SU-DHL-6 (cell line): ENCODE data around the gene BOD1.

Experiments
- H2AFZ ChIP-seq: fragments of 200-600 bp; sonication (generic); 2 replicates; pipeline ENCODE4 v1.6.1; 2014; ENCODE audit warnings: low read depth, mild to moderate bottlenecking, moderate library complexity, mixed read lengths, antibody characterized with exemption, low read length; ENCODE audit not compliant: severe bottlenecking
- H3F3A ChIP-seq: fragments of 200-600 bp; shearing (Covaris generic); 2 replicates; pipeline ENCODE4 v1.6.0; 2016; ENCODE audit warnings: antibody characterized with exemption, mild to moderate bottlenecking; ENCODE audit not compliant: insufficient read depth
- H3K27ac ChIP-seq: fragments of 200-600 bp; sonication (generic); 2 replicates; pipeline ENCODE4 v1.5.1; 2016; ENCODE audit warnings: low read depth, mild to moderate bottlenecking, low read length, moderate library complexity, mixed read lengths
- H3K27me3 ChIP-seq: fragments of 200-600 bp; sonication (generic), shearing (Covaris generic); 2 replicates; pipeline ENCODE4 v1.6.0; 2014; ENCODE audit warnings: mild to moderate bottlenecking, low read length
- H3K36me3 ChIP-seq: fragments of 200-600 bp; sonication (generic); 2 replicates; pipeline ENCODE4 v1.6.1; 2014; ENCODE audit warnings: mild to moderate bottlenecking, low read length, mixed read lengths
- H3K4me2 ChIP-seq: fragments of 300-600, 200-600 bp; shearing (Covaris generic), sonication (generic); 2 replicates; pipeline ENCODE4 v1.6.0; 2014; ENCODE audit warnings: low read length, low read depth, mild to moderate bottlenecking; ENCODE audit not compliant: poor library complexity, severe bottlenecking
- H3K4me3 ChIP-seq: fragments of 200-600 bp; sonication (generic); 2 replicates; pipeline ENCODE4 v1.5.1; 2014; ENCODE audit warnings: antibody characterized with exemption, low read length, mild to moderate bottlenecking, mixed read lengths; ENCODE audit not compliant: insufficient read depth, poor library complexity, severe bottlenecking
- H3K79me2 ChIP-seq: fragments of 200-600 bp; sonication (generic); 2 replicates; pipeline ENCODE4 v1.6.1; 2014; ENCODE audit warnings: mild to moderate bottlenecking, low read length, moderate library complexity; ENCODE audit not compliant: insufficient read depth
- H3K9ac ChIP-seq: fragments of 200-600 bp; sonication (generic); 2 replicates; pipeline ENCODE4 v1.7.0; 2014; ENCODE audit warnings: mild to moderate bottlenecking, low read length
- H3K9me2 ChIP-seq: fragments of 200-600 bp; sonication (generic); replicated peaks from 2 replicates; pipeline ENCODE4 v1.6.1; 2014; ENCODE audit warnings: low read length; ENCODE audit not compliant: insufficient read depth
- H3K9me3 ChIP-seq: fragments of 200-600 bp; sonication (generic); 2 replicates; pipeline ENCODE4 v1.6.1; 2014; ENCODE audit warnings: low read length, mixed read lengths; ENCODE audit not compliant: insufficient read depth
- H4K20me1 ChIP-seq: fragments of 200-600 bp; sonication (generic); 2 replicates; pipeline ENCODE4 v1.6.1; 2014; ENCODE audit warnings: low read depth, mild to moderate bottlenecking, antibody characterized with exemption, low read length, moderate library complexity, mixed read lengths
- EZH2phosphoT487 ChIP-seq: fragments of 200-600 bp; sonication (generic), shearing (Covaris generic); conservative IDR thresholded peaks from 2 replicates; pipeline ENCODE4 v1.6.1; 2018; ENCODE audit warnings: mild to moderate bottlenecking, antibody characterized with exemption, low read length, moderate library complexity, mixed read lengths
- TF ChIP-seq, protein P1 (sequence below): fragments of 200-600 bp; sonication (generic); IDR thresholded peaks from one replicate; pipeline ENCODE4 v1.5.1; 2017; ENCODE audit warnings: antibody characterized with exemption, mild to moderate bottlenecking, low read length, moderate library complexity; ENCODE audit not compliant: insufficient read depth, poor library complexity, severe bottlenecking

The BOD1 gene

DNA sequence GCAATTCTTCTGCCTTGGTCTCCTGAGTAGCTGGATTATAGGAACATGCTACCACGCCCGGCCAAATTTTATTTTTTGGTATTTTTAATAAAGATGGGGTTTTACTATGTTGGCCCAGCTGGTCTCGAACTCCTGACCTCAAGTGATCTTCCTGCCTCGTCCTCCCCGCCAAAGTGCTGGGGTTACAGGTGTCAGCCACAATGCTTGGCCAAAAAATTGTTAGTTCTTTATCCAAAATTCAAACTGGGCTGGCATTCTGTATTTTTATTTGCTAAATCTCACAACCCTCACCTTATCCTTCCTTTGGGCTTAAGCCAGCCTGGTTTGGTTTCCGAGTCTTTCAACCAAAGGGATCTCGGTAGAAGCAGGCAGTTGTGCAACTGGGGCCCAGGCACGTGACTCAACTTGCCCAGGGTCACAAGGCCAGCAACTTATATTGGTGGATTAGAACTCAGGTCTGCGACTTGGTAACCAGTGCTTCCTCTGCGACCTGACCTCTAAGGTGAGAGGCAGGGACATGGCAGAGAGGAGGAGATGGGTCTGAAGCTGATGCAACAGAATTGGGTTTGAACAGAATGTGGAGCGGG is 26.5 kb upstream of the BOD1 start:
- H4K20me1 ChIP-seq, result no peaks in the 10 kb centered on the region
- no peak overlapping the region for H3K4me3 ChIP-seq
- H3F3A ChIP-seq, result no peaks in the 10 kb centered on the region
- H3K27me3 ChIP-seq, result no peaks in the 10 kb centered on the region
- no peaks in the 10 kb centered on the region for H3K9me2 ChIP-seq
- H3K79me2 ChIP-seq, result no peaks in the 10 kb centered on the region
- no peak overlapping the region for H2AFZ ChIP-seq
- no peak overlapping the region for H3K4me2 ChIP-seq
- H3K9me3 ChIP-seq, result no peaks in the 10 kb centered on the region
- no peaks in the 10 kb centered on the region for H3K36me3 ChIP-seq
- H3K27ac ChIP-seq, result no peak overlapping the region
- no peak overlapping the region for H3K9ac ChIP-seq
- TF ChIP-seq, protein P1, sequence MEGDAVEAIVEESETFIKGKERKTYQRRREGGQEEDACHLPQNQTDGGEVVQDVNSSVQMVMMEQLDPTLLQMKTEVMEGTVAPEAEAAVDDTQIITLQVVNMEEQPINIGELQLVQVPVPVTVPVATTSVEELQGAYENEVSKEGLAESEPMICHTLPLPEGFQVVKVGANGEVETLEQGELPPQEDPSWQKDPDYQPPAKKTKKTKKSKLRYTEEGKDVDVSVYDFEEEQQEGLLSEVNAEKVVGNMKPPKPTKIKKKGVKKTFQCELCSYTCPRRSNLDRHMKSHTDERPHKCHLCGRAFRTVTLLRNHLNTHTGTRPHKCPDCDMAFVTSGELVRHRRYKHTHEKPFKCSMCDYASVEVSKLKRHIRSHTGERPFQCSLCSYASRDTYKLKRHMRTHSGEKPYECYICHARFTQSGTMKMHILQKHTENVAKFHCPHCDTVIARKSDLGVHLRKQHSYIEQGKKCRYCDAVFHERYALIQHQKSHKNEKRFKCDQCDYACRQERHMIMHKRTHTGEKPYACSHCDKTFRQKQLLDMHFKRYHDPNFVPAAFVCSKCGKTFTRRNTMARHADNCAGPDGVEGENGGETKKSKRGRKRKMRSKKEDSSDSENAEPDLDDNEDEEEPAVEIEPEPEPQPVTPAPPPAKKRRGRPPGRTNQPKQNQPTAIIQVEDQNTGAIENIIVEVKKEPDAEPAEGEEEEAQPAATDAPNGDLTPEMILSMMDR, result no peak
- no peak for TF ChIP-seq EZH2phosphoT487

DNA sequence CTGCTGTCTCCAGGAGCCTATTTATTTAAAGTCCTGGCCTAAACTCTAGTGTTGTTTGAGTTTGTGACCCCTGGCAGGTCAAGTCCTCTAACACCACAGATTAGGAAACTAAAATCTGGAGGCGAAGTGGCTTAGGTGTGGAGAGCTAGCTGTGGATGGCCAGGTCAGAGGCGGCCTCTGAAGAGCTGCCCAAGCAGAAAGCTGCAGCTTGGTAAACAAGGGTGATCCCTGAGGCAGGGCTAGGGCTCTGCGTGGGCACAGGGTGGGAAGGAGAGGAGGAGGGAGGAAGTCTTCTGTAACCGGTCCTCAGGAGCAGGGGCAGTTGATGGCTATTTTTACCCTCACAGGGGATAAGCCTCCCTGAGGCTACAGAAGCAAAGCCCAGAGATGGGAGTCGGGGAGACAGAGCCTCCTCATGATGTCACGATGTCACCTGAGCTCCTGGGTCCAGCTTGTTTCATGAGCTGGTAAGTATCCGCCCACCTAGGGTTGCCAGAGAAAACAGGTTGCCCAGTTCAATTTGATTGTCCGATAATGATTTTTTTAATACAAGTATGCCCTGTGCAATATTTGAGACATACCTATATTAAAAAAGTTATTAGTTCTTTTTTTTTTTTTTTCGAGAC is 25.9 kb upstream of the BOD1 start:
- Histone ChIP-seq H3K9me3 (no peaks in the 10 kb centered on the region), H4K20me1 (no peaks in the 10 kb centered on the region), H3K27ac (no peak overlapping the region), H3F3A (no peaks in the 10 kb centered on the region), H3K4me3 (no peak overlapping the region), H3K9ac (no peak overlapping the region), H3K27me3 (no peaks in the 10 kb centered on the region), H3K79me2 (no peaks in the 10 kb centered on the region), H3K4me2 (no peak overlapping the region), H3K36me3 (no peaks in the 10 kb centered on the region), H2AFZ (no peak overlapping the region), H3K9me2 (no peaks in the 10 kb centered on the region)
- TF ChIP-seq EZH2phosphoT487, result no peak

DNA sequence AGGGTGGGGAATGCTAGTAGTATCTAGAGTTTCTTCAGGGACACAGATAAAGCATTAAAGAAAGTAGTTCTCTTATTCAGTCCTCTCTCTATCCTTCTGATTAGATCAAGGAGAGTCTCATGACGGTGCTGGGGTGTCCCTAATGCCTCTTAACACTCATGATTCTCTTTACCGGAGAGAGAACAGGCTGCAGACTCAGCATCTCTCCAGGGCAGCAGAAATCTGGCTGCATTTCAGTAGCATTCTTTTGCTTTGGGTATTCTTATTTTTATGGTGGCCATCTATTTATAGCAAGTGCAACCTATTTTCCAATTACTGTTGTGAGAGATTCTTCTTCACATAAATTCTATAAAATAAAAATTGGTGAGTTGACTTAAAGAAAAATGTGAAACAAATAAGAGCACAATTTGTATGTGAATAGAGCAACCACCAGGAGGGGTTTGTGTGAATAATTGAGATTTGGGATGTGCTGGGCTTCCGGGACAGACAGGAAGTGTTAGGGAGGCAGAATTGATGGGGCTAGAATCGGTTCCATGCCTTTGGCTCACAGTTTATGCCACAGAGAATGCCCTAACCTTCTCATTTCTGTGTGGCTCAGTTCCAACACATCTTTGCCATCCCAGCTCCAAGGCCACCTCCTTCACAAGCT is 23.8 kb upstream of the BOD1 start:
- no peaks in the 10 kb centered on the region for H3K36me3 ChIP-seq
- no peak overlapping the region for H3K4me2 ChIP-seq
- H2AFZ ChIP-seq, result no peak overlapping the region

More for the DNA sequence above, 23.8 kb upstream of the BOD1 start:
- TF ChIP-seq, protein P1, result no peak
- no peak for TF ChIP-seq EZH2phosphoT487
- Histone ChIP-seq H3K79me2 (no peaks in the 10 kb centered on the region), H3K9me3 (no peaks in the 10 kb centered on the region), H3F3A (no peaks in the 10 kb centered on the region), H4K20me1 (no peaks in the 10 kb centered on the region), H3K9me2 (no peaks in the 10 kb centered on the region), H3K27me3 (no peaks in the 10 kb centered on the region), H3K27ac (no peak overlapping the region), H3K9ac (no peak overlapping the region), H3K4me3 (no peak overlapping the region)
